ENCODE results near the gene CHID1.

The CHID1 gene

GRCh38 chr11:852762-853161 lies 57.8 kb downstream of the CHID1 start:
- Histone ChIP-seq H4K91ac (ENCODE audit: low read length) (no peak overlapping the region), H3K4ac (ENCODE audit: low read depth in 1 of 2, low read length in 2 of 2) (no peak overlapping the region), H3K18ac (ENCODE audit: low read depth in 1 of 2, low read length in 2 of 2) (no peak overlapping the region), H3K4me3 (ENCODE audit: insufficient read depth in 1 of 2, low read depth in 1 of 2, low read length in 2 of 2) (no peak overlapping the region), H3K36me3 (ENCODE audit: control insufficient read depth in 1 of 2, insufficient read depth in 2 of 2, low read depth in 1 of 2, low read length in 2 of 2) (peaks cover 7 to 44% of the 10 kb centered on the region in 2 experiments), H3K23ac (ENCODE audit: low read length in 2 of 2) (no peak overlapping the region), H3K4me1 (ENCODE audit: control insufficient read depth, insufficient read depth, low read depth, low read length) (peaks cover 68% of the 10 kb centered on the region), H3K79me1 (replicated peaks; ENCODE audit: low read length, poor library complexity, severe bottlenecking) (peaks cover 26% of the 10 kb centered on the region), H2AK5ac (ENCODE audit: low read length, severe bottlenecking) (no peak overlapping the region), H3K9ac (ENCODE audit: low read length) (no peak overlapping the region), H4K8ac (ENCODE audit: low read length) (no peak overlapping the region), H2BK5ac (ENCODE audit: low read depth, low read length, poor library complexity, severe bottlenecking) (no peak overlapping the region), H2BK120ac (ENCODE audit: low read depth, low read length) (no peak overlapping the region), H2AFZ (ENCODE audit: low read depth, low read length) (no peak overlapping the region), H3K27me3 (ENCODE audit: control insufficient read depth in 1 of 2, insufficient read depth in 1 of 2, low read length in 2 of 2) (no peaks in the 10 kb centered on the region), H2BK12ac (ENCODE audit: low read length in 2 of 2) (no peak overlapping the region), H3K9me3 (ENCODE audit: control insufficient read depth, low read length) (no peaks in the 10 kb centered on the region), H2BK15ac (ENCODE audit: low read depth, poor library complexity, severe bottlenecking) (no peak overlapping the region), H3K27ac (ENCODE audit: low read length, poor library complexity, severe bottlenecking) (no peak overlapping the region), H3K4me2 (ENCODE audit: low read length, poor library complexity, severe bottlenecking) (no peak overlapping the region), H3K14ac (ENCODE audit: low read length in 2 of 2) (no peak overlapping the region)
- no peak for DNase-seq
- 93% methylated on average over 13 of the region's 15 CpGs for WGBS

GRCh38 chr11:850775-851763 lies 59.5 kb downstream of the CHID1 start:
- Histone ChIP-seq H3K27ac (ENCODE audit: low read length, poor library complexity, severe bottlenecking) (no peak overlapping the region), H3K4me2 (ENCODE audit: low read length, poor library complexity, severe bottlenecking) (peak overlapping the region; percentile 89), H3K4me1 (ENCODE audit: control insufficient read depth, insufficient read depth, low read depth, low read length) (peaks cover 76% of the 10 kb centered on the region), H2BK15ac (ENCODE audit: low read depth, poor library complexity, severe bottlenecking) (no peak overlapping the region), H4K8ac (ENCODE audit: low read length) (no peak overlapping the region), H3K36me3 (ENCODE audit: control insufficient read depth in 1 of 2, insufficient read depth in 2 of 2, low read depth in 1 of 2, low read length in 2 of 2) (peaks cover 6 to 36% of the 10 kb centered on the region in 2 experiments), H3K9me3 (ENCODE audit: control insufficient read depth, low read length) (no peaks in the 10 kb centered on the region), H3K4me3 (ENCODE audit: insufficient read depth in 1 of 2, low read depth in 1 of 2, low read length in 2 of 2) (peak overlapping the region; percentile 62 to 64), H2BK120ac (ENCODE audit: low read depth, low read length) (no peak overlapping the region), H3K14ac (ENCODE audit: low read length in 2 of 2) (peak overlapping the region in 1 of 2 experiments; percentile 58), H3K4ac (ENCODE audit: low read depth in 1 of 2, low read length in 2 of 2) (peak overlapping the region in 1 of 2 experiments; percentile 27), H3K9ac (ENCODE audit: low read length) (no peak overlapping the region), H4K91ac (ENCODE audit: low read length) (no peak overlapping the region), H3K23ac (ENCODE audit: low read length in 2 of 2) (peak overlapping the region in 1 of 2 experiments; percentile 34), H2BK12ac (ENCODE audit: low read length in 2 of 2) (peak overlapping the region in 1 of 2 experiments; percentile 29), H3K79me1 (replicated peaks; ENCODE audit: low read length, poor library complexity, severe bottlenecking) (peaks cover 29% of the 10 kb centered on the region), H3K18ac (ENCODE audit: low read depth in 1 of 2, low read length in 2 of 2) (no peak overlapping the region), H2BK5ac (ENCODE audit: low read depth, low read length, poor library complexity, severe bottlenecking) (no peak overlapping the region), H3K27me3 (ENCODE audit: control insufficient read depth in 1 of 2, insufficient read depth in 1 of 2, low read length in 2 of 2) (no peaks in the 10 kb centered on the region), H2AK5ac (ENCODE audit: low read length, severe bottlenecking) (no peak overlapping the region), H2AFZ (ENCODE audit: low read depth, low read length) (no peak overlapping the region)
- DNase-seq, result no peak
- 37% methylated on average over 27 of the region's 28 CpGs for WGBS

GRCh38 chr11:849951-850774 lies 60.4 kb downstream of the CHID1 start:
- H3K18ac ChIP-seq (ENCODE audit: low read depth in 1 of 2, low read length in 2 of 2), result peak overlapping the region in 1 of 2 experiments; percentile 64
- peak overlapping the region; percentile 56 for H2AFZ ChIP-seq (ENCODE audit: low read depth, low read length)
- no peak overlapping the region for H3K27ac ChIP-seq (ENCODE audit: low read length, poor library complexity, severe bottlenecking)
- H3K79me1 ChIP-seq (replicated peaks; ENCODE audit: low read length, poor library complexity, severe bottlenecking), result peaks cover 28% of the 10 kb centered on the region
- peak overlapping the region; percentile 89 for H3K4me2 ChIP-seq (ENCODE audit: low read length, poor library complexity, severe bottlenecking)
- no peak overlapping the region for H4K91ac ChIP-seq (ENCODE audit: low read length)
- no peaks in the 10 kb centered on the region for H3K27me3 ChIP-seq (ENCODE audit: control insufficient read depth in 1 of 2, insufficient read depth in 1 of 2, low read length in 2 of 2)
- H2BK120ac ChIP-seq (ENCODE audit: low read depth, low read length), result peak overlapping the region; percentile 9
- DNase-seq, result peak; percentile 26
- H3K4me3 ChIP-seq (ENCODE audit: insufficient read depth in 1 of 2, low read depth in 1 of 2, low read length in 2 of 2), result peak overlapping the region; percentile 62 to 64
- peaks cover 81% of the 10 kb centered on the region for H3K4me1 ChIP-seq (ENCODE audit: control insufficient read depth, insufficient read depth, low read depth, low read length)
- H3K9me3 ChIP-seq (ENCODE audit: control insufficient read depth, low read length), result no peaks in the 10 kb centered on the region
- peaks cover 0 to 27% of the 10 kb centered on the region in 2 experiments for H3K36me3 ChIP-seq (ENCODE audit: control insufficient read depth in 1 of 2, insufficient read depth in 2 of 2, low read depth in 1 of 2, low read length in 2 of 2)
- H2AK5ac ChIP-seq (ENCODE audit: low read length, severe bottlenecking), result no peak overlapping the region
- H3K23ac ChIP-seq (ENCODE audit: low read length in 2 of 2), result peak overlapping the region in 1 of 2 experiments; percentile 91
- peak overlapping the region; percentile 31 for H2BK15ac ChIP-seq (ENCODE audit: low read depth, poor library complexity, severe bottlenecking)
- H2BK12ac ChIP-seq (ENCODE audit: low read length in 2 of 2), result peak overlapping the region in 1 of 2 experiments; percentile 49
- H3K14ac ChIP-seq (ENCODE audit: low read length in 2 of 2), result peak overlapping the region in 1 of 2 experiments; percentile 32
- WGBS, result 8% methylated on average over 76 of the region's 97 CpGs
- H3K4ac ChIP-seq (ENCODE audit: low read depth in 1 of 2, low read length in 2 of 2), result no peak overlapping the region
- no peak overlapping the region for H4K8ac ChIP-seq (ENCODE audit: low read length)
- no peak overlapping the region for H2BK5ac ChIP-seq (ENCODE audit: low read depth, low read length, poor library complexity, severe bottlenecking)
- H3K9ac ChIP-seq (ENCODE audit: low read length), result no peak overlapping the region

Data from mesenchymal stem cell (in vitro differentiated cells and primary cell).